SW 1271 (cell line): Measurements from ENCODE around the gene PATE3.

Experiments used
- DNase-seq, 2 experiments: peaks; one replicate each; lab custom pipeline; 2025; lab: John Stamatoyannopoulos, UW

PATE3 gene, protein sequence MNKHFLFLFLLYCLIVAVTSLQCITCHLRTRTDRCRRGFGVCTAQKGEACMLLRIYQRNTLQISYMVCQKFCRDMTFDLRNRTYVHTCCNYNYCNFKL

DNA sequence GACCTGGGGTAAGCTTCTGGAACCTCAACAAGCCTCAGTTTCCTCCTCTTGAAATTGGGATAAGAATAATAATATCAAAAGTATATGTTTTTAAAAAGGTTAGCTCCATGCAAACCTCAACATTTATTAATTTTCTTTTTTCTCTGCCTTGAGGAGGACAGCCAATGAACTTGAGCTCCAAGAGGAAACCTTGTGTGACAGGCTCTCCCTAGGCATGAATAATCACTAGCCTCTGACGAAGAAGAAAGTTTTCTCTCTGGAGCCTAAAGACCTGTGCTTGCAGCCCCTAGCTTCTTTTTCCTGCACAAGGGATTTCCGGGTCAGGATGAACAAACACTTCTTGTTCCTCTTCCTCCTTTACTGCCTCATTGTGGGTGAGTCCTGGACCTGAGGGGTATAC lies at the start of gene PATE3:
TSS of gene PATE3 (plus strand) at position 301 of the 400 bp plus-strand sequence. CDS start at position 326, 25 bp downstream.
- no peak for DNase-seq

DNA sequence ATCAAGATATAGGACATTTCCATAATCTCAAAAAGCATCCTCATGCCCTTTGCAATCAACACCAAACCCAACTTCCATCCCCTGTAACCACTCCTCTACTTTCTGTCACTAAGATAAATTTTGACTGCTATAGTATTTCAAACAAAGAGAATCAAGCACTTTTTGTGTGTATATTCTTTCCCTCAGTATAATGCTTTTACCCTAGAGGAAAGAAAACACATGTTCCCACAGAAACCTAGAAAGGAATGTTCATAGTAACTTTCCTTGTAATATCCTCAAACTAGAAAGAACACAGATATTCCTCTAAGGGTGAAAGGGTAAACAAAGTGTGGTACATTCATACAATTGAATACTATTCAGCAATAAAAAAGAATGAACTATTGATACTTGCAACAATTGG lies 47.3 kb upstream of the PATE3 start:
- no peak for DNase-seq

DNA sequence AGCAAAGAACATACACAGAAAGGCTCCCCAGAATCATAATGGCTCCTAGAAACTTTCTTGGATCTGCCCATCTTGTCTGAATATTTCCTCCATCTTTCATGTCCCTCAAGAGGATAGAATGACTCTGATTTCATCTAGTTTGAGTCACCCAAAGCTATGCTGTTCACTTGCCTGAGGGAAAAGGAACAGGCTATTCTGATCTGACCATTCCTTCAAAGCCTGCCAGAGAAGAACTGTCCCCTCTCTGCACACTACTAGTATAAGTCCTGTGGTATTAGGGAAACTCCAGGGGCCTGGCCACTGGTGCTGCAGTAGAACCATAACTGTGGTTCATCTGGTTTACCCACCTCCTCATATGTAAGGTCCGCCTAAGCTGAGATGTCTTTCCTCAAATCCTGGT lies 44.2 kb upstream of the PATE3 start:
- no peak for DNase-seq

DNA sequence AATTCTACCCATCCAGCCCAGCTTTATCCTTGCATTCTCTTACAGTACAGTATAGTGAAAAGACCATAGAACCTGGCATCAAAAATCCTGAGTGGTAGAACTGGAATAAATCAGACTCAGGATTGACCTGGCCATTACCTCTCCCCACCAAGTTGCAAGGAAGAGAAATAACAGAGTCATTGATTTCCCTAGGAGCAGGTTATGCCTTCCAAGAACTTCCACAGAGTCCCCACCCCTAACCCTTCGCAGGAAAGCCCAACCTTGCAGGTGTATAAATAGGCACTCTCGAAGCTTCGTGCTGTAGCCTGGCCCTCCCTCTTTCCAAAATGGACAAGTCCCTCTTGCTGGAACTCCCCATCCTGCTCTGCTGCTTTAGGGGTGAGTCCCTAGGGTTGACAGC lies 41.9 kb upstream of the PATE3 start, which contains the start of gene PATE1:
TSS of gene PATE1 (plus strand) at position 301 of the 400 bp plus-strand sequence. CDS start at position 327, 26 bp downstream.
- DNase-seq = no peak

DNA sequence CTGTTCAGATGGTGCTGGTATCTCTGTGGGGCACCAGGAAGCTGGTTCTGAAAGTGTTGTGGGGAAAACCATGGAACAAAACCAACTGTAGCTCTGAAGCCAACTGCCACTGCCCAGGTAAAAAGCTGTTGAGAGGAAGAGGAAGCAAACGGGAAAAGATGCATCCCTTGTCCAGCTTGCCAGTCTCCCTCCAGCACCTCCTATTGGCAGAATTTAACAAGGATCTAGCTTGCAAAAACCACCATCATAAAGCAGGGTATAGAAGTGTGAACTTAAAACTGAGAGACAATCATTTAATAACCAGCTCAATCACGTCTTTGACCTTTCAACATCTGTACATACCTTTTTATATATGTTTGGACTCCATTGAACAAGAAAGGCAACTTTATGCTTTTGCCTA lies 37.3 kb upstream of the PATE3 start:
- no peak for DNase-seq

DNA sequence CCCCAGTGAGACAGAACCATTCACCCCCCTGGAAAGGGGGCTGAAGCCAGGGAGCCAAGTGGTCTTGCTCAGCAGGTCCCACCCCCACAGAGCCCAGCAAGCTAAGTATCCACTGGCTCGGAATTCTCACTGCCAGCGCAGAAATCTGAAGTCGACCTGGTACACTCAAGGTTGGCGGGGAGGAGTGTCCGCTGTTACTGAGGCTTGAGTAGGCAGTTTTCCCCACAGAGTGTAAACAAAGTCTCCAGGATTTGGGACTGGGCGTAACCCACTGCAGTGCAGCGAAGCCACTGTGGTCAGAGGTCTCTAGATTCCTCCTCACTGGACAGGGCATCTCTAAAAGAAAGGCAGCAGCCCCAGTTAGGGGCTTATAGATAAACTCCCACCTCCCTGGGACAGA lies 31.9 kb upstream of the PATE3 start:
- no peak for DNase-seq

DNA sequence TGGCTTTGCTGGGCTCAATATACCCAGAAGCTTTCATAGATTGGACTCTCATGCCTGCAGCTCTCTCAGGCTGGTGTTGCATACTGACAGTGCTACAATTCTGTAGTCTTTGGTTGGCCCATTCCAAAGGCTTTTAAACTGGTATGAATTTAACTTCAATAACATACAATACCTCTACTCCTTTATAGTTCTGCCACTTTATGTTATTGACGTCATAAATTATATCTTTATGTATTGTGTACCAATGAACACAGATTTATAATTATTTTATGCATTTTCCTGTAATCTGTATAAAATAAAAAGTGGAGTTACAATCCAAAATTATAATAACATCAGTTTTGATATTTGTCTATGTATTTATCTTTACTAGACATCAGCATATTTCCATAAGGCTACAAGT lies 25.5 kb upstream of the PATE3 start:
- no peak for DNase-seq

DNA sequence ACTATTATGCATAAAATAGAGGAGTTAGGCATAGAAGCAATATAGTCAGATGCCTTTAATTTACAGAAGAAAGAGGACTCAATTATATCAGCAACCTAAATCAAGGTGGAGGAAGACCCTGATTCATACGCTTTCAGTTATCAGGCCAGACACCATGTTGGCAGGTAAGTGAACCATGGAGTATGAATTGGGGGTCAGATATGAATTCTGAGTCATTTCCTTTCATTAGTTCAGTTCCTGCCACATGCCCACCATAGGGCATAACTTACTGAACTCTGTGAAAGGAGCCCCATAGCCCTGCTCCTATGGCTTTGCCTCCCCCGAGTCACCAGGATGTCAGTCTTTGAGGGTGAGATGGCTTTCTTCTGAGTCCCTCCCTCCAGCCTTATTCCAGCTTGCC lies 24.4 kb upstream of the PATE3 start:
- DNase-seq = no peak

DNA sequence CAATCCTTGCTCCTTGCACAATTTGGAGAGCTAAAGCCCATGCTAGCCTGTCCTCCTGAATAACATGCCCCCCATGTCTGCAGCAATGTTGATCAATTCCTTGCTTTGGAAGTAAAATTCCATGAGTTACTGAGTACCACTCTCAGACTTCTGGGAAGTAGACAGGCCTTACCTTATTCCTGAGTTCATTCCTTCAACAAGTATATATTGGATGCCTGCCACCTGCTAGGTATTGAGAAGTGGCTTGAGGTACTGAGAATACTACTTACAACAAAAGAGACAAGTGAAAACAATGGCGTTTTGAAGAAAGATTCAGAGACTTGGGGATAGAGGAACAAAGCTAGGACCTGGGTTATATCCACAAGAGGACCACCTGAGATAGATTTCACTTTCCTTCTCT lies 21.7 kb upstream of the PATE3 start:
- no peak for DNase-seq

DNA sequence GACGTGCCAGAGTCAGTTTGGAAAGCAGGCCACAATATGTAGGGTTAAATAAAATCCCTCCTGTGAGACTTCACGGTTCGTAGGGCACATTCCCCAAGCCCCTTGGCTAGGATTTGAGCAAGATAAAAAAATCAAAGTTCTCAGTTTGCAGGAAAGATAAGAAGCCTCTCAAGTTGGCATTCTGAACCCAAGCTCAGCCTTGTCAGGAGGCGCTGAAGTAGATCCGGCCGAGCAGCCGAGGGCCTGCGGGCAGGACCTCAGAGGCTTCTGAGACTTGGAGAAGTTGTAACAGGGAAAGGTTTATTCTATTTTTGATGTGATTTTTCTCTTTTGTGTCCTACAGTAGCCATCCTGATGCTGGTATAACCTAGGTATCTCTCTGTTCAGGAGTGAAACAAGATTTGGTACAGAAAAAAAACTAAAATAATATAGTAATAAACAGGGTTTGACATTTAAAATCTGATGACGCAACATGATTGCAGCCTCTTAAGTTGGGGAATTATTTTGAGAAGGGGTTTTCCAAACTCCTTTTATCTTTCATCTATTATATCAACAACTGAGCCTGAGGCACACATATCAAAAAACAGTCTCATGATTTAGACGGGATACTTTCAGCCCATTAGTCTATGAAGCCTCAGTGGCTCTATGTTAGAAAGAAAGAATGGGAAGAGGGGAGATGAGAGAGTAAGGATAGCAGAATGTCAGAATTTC lies 19.4 kb upstream of the PATE3 start:
- no peak for DNase-seq

DNA sequence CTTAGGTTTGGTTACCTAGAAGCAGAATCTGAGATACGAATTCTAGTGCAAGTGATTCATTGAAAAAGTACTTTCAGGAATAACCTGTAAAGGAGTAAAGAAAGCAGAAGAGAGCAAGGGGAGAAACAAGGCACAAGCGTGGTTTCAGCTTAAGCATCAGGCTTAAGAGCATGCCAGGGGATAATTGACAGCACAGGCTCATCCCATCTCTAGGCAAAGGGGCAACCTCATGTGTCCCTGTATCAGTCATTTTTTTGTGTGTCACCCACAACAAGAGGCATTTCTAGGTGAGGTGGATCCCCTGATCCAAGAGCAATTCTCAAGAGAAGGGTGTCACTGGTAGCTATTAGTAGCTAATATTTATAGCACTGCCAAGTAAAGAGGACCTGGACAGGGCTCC lies 17.3 kb upstream of the PATE3 start:
- DNase-seq = no peak

DNA sequence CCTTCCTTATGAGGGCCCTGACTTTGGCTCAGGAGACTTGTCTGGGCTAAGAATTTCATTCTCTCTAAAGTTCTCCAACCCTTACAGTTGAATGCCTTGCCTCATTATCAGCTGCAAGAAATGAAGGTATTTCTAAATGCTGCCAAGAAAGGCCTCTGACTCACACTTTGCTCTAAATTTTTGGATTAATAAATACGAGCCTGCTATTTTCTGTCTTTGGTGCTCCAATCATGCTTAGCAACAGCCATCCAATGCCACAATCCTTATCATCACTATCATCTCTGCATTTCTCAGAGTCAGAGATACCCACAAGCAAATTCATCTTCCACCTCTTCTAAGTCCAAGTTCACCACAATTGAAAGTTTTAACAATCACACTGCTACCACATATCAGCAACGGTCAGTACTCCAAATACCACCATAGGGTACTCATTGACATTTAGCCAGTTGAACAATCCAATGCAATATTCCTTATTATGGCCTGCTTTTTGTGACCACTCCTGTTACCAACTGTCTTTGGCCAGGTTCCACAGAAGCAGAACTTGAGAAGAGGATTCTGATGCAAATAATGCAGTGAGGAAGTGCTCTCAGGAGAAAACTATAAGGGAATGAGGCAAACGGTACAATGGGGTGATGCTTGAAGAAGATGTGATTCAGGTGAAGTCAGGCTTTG lies 15.0 kb upstream of the PATE3 start:
- DNase-seq = no peak

DNA sequence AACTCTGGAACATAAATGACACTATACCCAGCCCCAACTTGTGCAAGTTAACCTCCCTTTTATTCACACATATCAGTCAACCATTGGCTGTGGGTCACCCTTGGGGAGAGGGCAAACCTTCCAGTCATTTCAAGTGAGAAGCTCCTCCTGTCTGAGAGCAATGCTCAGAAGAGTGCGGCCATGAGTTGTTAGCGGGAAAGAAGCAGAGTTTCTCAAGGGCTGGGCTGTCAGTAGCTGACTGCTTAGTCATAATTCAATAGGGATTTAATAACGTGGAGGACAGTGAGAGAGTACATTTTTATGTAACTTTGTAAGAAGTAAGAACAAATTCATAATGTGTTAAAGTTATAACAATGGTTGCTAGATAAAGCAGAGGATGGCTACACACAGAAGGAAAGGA lies 14.4 kb upstream of the PATE3 start:
- DNase-seq = no peak

DNA sequence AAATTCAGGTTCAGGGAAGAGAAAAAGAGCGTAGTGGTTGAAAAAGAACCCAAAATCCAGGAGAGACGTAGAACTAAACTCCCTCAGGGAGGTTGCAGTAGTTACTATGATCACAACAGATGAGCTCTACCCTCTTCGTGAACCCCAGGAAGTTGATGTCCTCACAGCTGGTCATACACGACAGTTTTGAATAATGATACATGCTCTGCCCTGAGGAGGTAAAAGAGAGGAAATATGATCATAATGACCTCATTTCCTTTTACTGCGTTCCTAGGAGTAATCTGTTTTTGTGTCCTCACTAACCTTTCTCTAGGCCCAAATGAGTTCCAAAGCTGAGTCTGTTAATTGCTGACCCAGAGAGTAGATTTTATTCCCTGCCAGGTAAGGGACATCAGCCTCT lies 10.6 kb upstream of the PATE3 start:
- DNase-seq = peak in 1 of 2 experiments; percentile 18

DNA sequence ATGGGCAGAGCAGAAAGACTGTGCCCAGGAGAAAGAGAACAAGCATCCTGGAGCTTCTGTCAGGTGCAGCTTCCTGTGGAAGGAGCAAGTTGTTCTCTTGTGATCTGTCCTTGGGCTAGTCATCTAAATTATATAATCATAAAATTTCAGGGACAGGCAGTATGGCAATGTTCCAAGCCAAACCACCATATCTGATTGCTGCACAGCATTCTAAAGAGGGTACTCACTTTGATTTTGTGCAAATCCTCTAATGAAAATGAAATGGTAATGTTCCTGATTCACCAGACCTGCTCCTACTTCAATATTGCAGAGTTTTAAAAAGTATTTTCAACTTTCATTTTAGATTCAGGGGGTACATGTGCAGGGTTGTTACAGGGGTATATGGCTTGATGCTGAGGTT lies 9.2 kb upstream of the PATE3 start, which contains the start of gene PATE2:
TSS of gene PATE2 (minus strand) at position 101 of the 400 bp plus-strand sequence. CDS start at position 46, 55 bp downstream.
- no peak for DNase-seq

DNA sequence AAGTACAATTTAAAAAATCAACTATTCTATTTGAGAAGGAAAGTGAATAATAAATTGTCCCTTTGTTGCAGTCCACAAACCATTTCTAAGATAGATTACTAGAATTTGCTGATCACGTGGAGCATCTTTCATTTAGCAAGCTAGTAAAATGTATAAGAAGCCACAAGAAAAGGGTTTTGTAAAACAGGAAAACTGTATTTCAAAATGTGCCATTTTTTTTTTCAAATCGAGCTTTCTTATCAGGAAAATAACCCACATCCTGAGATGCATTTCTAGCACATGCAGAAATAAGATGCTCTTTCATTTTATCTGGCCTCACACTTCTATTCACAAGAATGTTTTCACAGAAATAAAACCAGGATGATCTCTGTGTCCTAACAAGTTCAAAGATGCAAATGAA lies 3.2 kb upstream of the PATE3 start:
- DNase-seq = no peak

DNA sequence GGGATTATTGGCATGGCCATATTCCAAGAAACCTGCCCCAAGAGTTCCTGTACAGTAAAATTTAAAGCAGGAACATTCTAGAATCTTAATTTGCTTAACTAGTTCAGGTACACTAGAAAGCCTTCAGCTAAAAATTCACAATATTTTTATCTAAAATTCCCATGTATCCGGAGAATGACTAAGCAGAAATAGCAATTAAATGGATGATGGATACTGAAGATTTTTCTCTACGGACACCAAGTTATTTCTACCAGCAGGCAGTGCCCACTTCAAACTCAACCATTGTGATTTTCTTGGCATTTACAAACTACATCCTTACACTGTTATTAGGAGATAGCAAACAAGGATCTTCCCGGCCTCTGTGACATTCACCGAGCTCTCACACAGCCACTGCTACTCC lies 2.9 kb downstream of the PATE3 start:
- DNase-seq = no peak

DNA sequence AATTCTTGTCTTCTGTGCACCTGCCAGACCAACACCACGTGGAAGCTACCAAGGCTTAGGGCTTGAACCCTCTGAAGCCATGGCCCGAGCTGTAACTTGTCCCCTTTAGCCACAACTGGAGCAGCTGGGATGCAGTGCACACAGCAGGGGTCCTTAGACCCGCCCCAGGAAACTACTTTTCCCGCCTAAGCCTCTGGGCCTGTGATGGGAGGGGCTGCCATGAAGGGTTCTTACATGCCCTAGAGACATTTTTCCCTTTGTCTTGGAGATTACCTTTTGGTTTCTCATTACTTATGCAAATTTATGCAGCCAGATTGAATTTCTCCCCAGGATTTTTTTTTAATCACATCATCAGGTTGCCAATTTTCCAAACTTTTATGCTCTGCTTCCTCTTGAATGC lies 9.7 kb downstream of the PATE3 start:
- no peak for DNase-seq

DNA sequence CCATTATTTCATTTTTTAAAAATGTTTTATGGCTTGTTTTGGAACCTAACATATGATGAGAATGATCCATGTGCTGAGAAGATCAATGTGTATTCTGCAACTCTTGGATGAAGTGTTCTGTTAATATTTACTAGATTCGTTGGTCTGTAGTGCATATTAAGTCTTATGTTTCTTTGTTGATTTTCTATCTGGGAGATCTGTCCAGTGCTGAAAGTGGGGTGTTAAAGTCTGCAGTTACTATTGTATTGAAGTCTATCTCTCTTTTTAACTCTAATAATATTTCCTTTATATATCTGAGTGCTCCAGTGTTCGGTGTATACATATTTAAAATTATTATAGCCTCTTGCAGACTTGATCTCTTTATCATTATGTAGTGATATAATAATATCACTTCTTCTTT lies 11.9 kb downstream of the PATE3 start:
- no peak for DNase-seq

DNA sequence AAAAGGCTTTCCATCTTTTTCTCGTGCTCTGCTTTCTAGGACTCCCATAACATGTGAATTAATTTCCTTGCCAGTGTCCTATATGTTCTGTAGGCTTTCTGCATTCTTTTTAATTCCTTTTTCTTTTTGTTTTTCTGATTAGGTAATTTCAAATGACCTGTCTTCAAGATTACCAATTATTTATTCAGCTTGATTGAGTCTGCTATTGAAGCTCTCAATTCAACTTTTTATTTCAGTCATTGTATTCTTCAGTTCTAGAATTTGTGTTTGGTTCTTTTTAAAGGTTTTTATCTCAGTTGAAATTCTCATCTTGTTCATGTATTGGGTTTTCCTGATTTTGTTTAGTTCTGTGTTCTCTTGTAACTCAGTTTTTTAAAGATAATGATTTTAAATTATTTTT lies 14.5 kb downstream of the PATE3 start:
- DNase-seq = no peak

DNA sequence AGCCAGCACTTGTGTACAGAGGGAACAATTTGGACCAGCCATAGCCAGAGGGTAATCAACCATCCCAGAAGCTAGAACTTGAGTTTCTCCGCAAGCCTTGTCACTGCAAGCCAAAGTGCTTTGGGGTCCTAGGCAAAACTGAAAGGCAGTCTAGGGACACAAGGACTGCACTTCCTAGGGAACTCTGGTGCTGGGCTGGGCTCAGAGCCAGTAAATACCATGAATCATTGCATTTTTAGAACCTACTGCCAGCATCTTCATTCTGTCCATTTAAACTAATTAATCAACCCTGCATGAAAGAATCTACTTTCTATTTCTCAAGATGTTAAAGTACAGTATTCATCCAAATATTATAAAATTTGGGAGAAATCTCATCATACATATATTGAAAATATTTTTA lies 20.0 kb downstream of the PATE3 start:
- no peak for DNase-seq

DNA sequence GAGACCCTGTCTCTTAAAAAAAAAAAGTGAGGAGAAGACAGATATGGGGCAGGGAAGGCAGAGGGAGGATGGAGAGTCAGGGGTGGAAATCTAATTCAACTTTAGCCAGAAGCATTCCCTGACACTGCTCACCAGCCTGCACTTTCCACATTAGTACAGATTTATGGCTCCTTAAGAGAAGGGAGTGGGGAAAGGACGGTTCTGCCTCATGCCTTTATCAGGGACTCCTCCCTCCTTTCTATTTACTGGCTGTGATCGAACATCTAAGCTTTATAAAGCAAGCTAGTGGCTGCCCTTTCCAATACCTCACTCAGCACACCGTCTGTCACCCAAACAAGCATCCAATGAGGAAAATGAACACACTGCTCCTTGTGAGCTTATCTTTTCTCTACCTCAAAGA lies 45.1 kb downstream of the PATE3 start, which contains the start of gene PATE4:
TSS of gene PATE4 (plus strand) at position 301 of the 400 bp plus-strand sequence. CDS start at position 345, 44 bp downstream.
- DNase-seq = no peak

DNA sequence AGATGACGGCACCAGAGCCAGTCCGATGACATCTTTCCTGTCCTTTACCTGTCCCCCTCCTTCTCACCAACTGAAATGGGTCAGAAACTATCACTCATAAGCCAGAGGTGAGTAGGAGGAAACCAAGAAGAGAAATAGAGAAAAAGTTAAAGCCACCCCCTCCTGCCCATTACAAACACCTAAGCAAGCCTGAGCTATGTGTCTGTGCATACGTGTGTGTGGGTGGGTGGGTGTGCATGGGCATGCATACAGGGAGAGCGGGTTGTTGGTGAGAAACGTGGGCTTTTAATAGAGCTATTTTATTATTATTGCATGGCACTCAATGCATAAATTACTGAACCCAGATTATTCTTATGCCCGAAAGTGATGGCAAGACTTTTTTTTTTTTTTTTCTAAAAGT lies 47.8 kb downstream of the PATE3 start:
- no peak for DNase-seq
